Measurements from ENCODE around the gene CAPN14.

GRCh38 chr2:31236433-31237205 is 19.3 kb upstream of the CAPN14 start:
- no peak for TF ChIP-seq EZH2phosphoT487 (IDR thresholded peaks at IDR 0.05; ENCODE audit: borderline replicate concordance, low read depth)
- TF ChIP-seq CTCF (IDR thresholded peaks at IDR 0.05): no peak
- TF ChIP-seq MEF2A (IDR thresholded peaks at IDR 0.05; ENCODE audit: borderline replicate concordance, low read depth): no peak
- no peak for TF ChIP-seq RAD21 (IDR thresholded peaks at IDR 0.05; ENCODE audit: low read length)
- TF ChIP-seq TCF12 (IDR thresholded peaks at IDR 0.05): no peak; the same call in 1 of the 2 replicates
